Caco-2 (cell line): ENCODE results near the gene BBS7. TPM values are rescaled to one million over a fixed set of nuclear protein-coding genes. Genes with fewer than 3 reads are reported as not detected.

Experiments
- BruUV-seq: library from RNA; stranded (reverse); fragments of 400-500 nt; replicated peaks from 2 replicates; lab custom pipeline; 2021; lab: Mats Ljungman, UMichigan
- CTCF ChIA-PET: fragments of 300-600 bp; sonication (Branson Sonifier 250); formaldehyde crosslinking; loops from one replicate; lab custom pipeline; 2022; ENCODE audit warnings: antibody characterized with exemption; lab: Charles Lee
- POLR2A ChIA-PET: fragments of 300-600 bp; sonication (Branson Sonifier 250); formaldehyde crosslinking; loops from one replicate; lab custom pipeline; 2022; ENCODE audit warnings: antibody characterized with exemption; lab: Charles Lee
- DNase-seq, 2 experiments: peaks; one replicate each; pipeline versions ENCODE4 v3.0.0 to v3.0.0-alpha.2; 2020 to 2022
- H3K27me3 ChIP-seq: replicated peaks from 2 replicates; pipeline ENCODE4 v1.6.0; 2011; ENCODE audit warnings: low read length; ENCODE audit not compliant: control insufficient read depth, insufficient read depth
- H3K36me3 ChIP-seq: 2 replicates; pipeline ENCODE4 v1.5.1; 2011; ENCODE audit warnings: low read length; ENCODE audit not compliant: control insufficient read depth, insufficient read depth
- H3K4me1 ChIP-seq: fragments of 250-450 bp; sonication (Bioruptor Pico); 2 replicates; pipeline ENCODE4 v1.5.1; 2020; ENCODE audit warnings: mild to moderate bottlenecking
- H3K4me3 ChIP-seq: 2 replicates; pipeline ENCODE4 v1.5.1; 2011; ENCODE audit warnings: low read depth, mild to moderate bottlenecking, control low read depth, low read length
- H3K9me3 ChIP-seq: fragments of 250-450 bp; sonication (Bioruptor Pico); 2 replicates; pipeline ENCODE4 v1.5.1; 2020; ENCODE audit warnings: mild to moderate bottlenecking, moderate library complexity
- H3K27ac Mint-ChIP-seq: one replicate; pipeline ENCODE4 v1.8.0; 2022; ENCODE audit warnings: mixed read lengths; ENCODE audit not compliant: unreplicated experiment
- H3K27me3 Mint-ChIP-seq: one replicate; pipeline ENCODE4 v1.8.0; 2022; ENCODE audit warnings: mixed read lengths; ENCODE audit not compliant: insufficient read depth, unreplicated experiment
- H3K36me3 Mint-ChIP-seq: one replicate; pipeline ENCODE4 v1.8.0; 2022; ENCODE audit warnings: mild to moderate bottlenecking, mixed read lengths; ENCODE audit not compliant: insufficient read depth, unreplicated experiment
- H3K4me1 Mint-ChIP-seq: one replicate; pipeline ENCODE4 v1.8.0; 2022; ENCODE audit warnings: low read depth, mixed read lengths; ENCODE audit not compliant: unreplicated experiment
- H3K4me3 Mint-ChIP-seq: one replicate; pipeline ENCODE4 v1.8.0; 2022; ENCODE audit warnings: mild to moderate bottlenecking, moderate library complexity, mixed read lengths; ENCODE audit not compliant: unreplicated experiment
- H3K9me3 Mint-ChIP-seq: one replicate; pipeline ENCODE4 v1.8.0; 2022; ENCODE audit warnings: mixed read lengths; ENCODE audit not compliant: unreplicated experiment
- intact Hi-C: fragments of 100-400 bp; cut with micrococcal nuclease; formaldehyde crosslinking; loops from one replicate; pipeline ENCODE4 v1.10.0; 2022; ENCODE audit not compliant: unreplicated experiment
- total RNA-seq: library from RNA; stranded (reverse); gene quantifications from 2 replicates; pipeline ENCODE4 v1.2.3, GENCODE V29; 2022
- TF ChIP-seq, protein P1 (sequence below), 2 experiments: fragments of 200-600 bp in 1 of 2; IDR thresholded peaks; 1 replicate in 1 of 2; 2 replicates in 1 of 2; pipeline versions ENCODE4 v1.5.1 to v1.8.0; 2011 to 2022; ENCODE audit warnings: antibody characterized with exemption in 1 of 2, control low read depth in 1 of 2, inconsistent platforms in 1 of 2, low read depth in 1 of 2, low read length in 1 of 2, mild to moderate bottlenecking in 1 of 2, moderate library complexity in 1 of 2; ENCODE audit not compliant: insufficient read depth in 1 of 2, severe bottlenecking in 1 of 2, unreplicated experiment in 1 of 2

The BBS7 gene
- total RNA-seq, 1 experiment from 2014 or later = 17.1 TPM

DNA sequence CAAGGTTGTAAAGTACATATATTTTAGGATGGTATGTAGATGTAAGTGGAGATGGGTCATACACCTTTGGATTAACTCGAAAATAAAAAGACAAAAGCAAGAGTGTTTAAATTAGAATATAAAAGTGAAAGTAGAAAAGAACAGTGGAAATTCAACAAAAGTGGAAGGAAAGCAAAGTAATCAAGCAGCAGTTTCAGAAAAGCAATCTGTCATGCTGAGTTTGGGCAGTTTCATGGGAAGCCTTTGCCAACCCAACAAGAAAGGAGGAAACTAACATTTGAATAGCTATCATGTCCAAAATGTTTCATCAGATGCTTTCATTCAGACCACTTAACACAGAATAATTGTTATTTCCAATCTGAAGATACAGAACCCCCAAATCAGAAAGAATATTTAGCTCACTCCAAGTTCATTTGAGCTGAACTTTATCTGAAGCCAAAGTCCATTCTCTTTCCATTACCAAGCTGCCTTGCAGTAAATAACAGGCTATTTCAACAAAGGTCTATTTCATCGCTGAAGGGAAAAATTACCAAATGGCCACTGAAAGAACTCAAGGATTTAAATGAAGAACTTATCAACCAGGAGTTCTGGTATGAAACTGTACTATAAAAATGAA, 71.0 kb downstream of the BBS7 start:
- ChIA-PET CTCF (no interaction called here), POLR2A (no interaction called here)
- intact Hi-C loops = loop anchor here (5.0 kb wide), 1 partner anchor 888 kb away; no protein-coding TSS in a partner anchor
- BruUV-seq = no TSS peak
- Mint-ChIP-seq H3K9me3 (no peaks in the 10 kb centered on the region), H3K27ac (no peak overlapping the region), H3K27me3 (no peaks in the 10 kb centered on the region), H3K36me3 (peaks cover 22% of the 10 kb centered on the region), H3K4me3 (no peak overlapping the region), H3K4me1 (peaks cover 12% of the 10 kb centered on the region)
- DNase-seq = no peak
- Histone ChIP-seq H3K4me3 (no peak overlapping the region), H3K9me3 (no peaks in the 10 kb centered on the region), H3K27me3 (no peaks in the 10 kb centered on the region), H3K36me3 (no peaks in the 10 kb centered on the region), H3K4me1 (peaks cover 15% of the 10 kb centered on the region; the same call in 1 of the 2 replicates)
- TF ChIP-seq, protein P1, sequence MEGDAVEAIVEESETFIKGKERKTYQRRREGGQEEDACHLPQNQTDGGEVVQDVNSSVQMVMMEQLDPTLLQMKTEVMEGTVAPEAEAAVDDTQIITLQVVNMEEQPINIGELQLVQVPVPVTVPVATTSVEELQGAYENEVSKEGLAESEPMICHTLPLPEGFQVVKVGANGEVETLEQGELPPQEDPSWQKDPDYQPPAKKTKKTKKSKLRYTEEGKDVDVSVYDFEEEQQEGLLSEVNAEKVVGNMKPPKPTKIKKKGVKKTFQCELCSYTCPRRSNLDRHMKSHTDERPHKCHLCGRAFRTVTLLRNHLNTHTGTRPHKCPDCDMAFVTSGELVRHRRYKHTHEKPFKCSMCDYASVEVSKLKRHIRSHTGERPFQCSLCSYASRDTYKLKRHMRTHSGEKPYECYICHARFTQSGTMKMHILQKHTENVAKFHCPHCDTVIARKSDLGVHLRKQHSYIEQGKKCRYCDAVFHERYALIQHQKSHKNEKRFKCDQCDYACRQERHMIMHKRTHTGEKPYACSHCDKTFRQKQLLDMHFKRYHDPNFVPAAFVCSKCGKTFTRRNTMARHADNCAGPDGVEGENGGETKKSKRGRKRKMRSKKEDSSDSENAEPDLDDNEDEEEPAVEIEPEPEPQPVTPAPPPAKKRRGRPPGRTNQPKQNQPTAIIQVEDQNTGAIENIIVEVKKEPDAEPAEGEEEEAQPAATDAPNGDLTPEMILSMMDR (IDR thresholded peaks at IDR 0.05; ENCODE audit: insufficient read depth in 1 of 2, low read depth in 1 of 2, low read length in 1 of 2, severe bottlenecking in 1 of 2, unreplicated experiment in 1 of 2) = no peak

DNA sequence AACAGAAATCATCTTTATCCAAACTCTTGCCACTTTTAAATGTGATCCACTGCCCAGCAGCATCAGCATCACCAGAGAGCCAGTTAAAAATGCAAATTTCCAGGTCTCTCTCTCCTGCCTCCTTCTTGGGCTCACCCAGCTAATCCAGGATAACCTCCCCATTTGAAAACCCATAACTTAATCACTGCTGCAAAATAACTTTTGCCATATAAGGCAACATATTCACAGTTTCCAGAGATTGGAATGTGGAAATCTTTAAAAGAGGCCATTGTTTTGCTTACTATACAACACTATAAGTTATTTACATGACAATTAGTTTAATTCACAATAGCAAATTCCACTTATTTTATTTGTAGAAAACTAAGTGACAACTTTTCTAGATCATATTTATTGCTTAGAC, 74.0 kb downstream of the BBS7 start:
- ChIA-PET CTCF (no interaction called here), POLR2A (no interaction called here)
- intact Hi-C loops = loop anchor here (5.0 kb wide), 1 partner anchor 891 kb away; no protein-coding TSS in a partner anchor
- BruUV-seq = no TSS peak
- DNase-seq = no peak
- Mint-ChIP-seq H3K36me3 (peaks cover 8% of the 10 kb centered on the region), H3K27ac (no peak overlapping the region), H3K4me3 (no peak overlapping the region), H3K27me3 (no peaks in the 10 kb centered on the region), H3K9me3 (no peaks in the 10 kb centered on the region), H3K4me1 (peaks cover 17% of the 10 kb centered on the region)
- peaks cover 16% of the 10 kb centered on the region; the same call in 1 of the 2 replicates for H3K4me1 ChIP-seq
- no peaks in the 10 kb centered on the region for H3K9me3 ChIP-seq
- no peak overlapping the region for H3K4me3 ChIP-seq
- TF ChIP-seq, protein P1 (IDR thresholded peaks at IDR 0.05; ENCODE audit: insufficient read depth in 1 of 2, low read depth in 1 of 2, low read length in 1 of 2, severe bottlenecking in 1 of 2, unreplicated experiment in 1 of 2) = no peak
- no peaks in the 10 kb centered on the region for H3K36me3 ChIP-seq
- no peaks in the 10 kb centered on the region for H3K27me3 ChIP-seq

DNA sequence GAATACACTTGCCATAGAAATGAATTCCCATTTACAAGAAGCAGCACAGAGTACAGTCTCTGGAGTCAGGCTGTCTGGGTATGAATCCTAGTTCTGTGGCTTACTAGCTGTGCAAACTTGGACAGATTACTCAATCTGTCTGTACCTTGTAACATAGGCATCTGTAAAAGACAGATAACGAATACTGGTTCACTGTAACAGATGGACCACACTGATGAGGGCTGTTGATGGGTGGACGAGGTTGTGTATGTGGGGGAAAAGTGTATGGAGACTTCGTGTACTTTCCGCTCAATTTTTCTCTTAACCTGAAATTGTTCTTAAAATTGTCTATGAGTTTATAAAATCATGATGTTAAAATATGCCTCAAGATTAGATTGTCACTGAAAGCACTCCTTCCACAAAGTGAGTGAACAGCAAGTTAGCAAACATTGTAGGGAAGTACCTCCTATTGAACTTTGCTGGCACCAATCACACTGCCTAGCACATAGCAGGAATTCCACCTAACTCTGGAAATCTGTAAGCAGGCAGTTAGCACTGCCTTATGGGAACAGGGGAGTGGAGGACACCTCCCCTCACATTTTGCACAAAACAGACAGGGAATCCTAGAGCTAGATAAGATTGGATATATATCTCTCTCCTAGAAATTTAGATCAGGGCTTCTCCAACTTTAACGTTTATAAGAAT, 75.6 kb downstream of the BBS7 start:
- no peak overlapping the region for H3K27ac Mint-ChIP-seq
- BruUV-seq = no TSS peak
- H3K4me3 ChIP-seq = no peak overlapping the region
- no peaks in the 10 kb centered on the region for H3K27me3 Mint-ChIP-seq
- no peaks in the 10 kb centered on the region for H3K9me3 Mint-ChIP-seq
- CTCF ChIA-PET = no interaction called here
- no peaks in the 10 kb centered on the region for H3K36me3 Mint-ChIP-seq
- peaks cover 21% of the 10 kb centered on the region; the same call in 1 of the 2 replicates for H3K4me1 ChIP-seq
- TF ChIP-seq, protein P1 (IDR thresholded peaks at IDR 0.05; ENCODE audit: insufficient read depth in 1 of 2, low read depth in 1 of 2, low read length in 1 of 2, severe bottlenecking in 1 of 2, unreplicated experiment in 1 of 2) = no peak
- intact Hi-C loops = loop anchor here (5.0 kb wide), 1 partner anchor 893 kb away; no protein-coding TSS in a partner anchor
- H3K4me1 Mint-ChIP-seq = peaks cover 12% of the 10 kb centered on the region
- no peaks in the 10 kb centered on the region for H3K27me3 ChIP-seq
- no peak overlapping the region for H3K4me3 Mint-ChIP-seq
- no peaks in the 10 kb centered on the region for H3K9me3 ChIP-seq
- DNase-seq = peak in 1 of 2 experiments; percentile 9
- no peaks in the 10 kb centered on the region for H3K36me3 ChIP-seq
- POLR2A ChIA-PET = no interaction called here
